Umbilical cord (tissue), 2 donors: ENCODE data around the gene PIGP. TPM values are rescaled to one million over a fixed set of nuclear protein-coding genes. Genes with fewer than 3 reads are reported as not detected.
A peak's percentile ranks its signal among the peaks of the same experiment; 100 is the strongest.
"Not testable (repeated sequence)": the region's sequence is repeated elsewhere in the genome, so short reads cannot be mapped to it uniquely, and the experiment has no call there.

ENCODE experiments used
- DNase-seq: peaks from one replicate; pipeline ENCODE4 v3.0.0-alpha.2; 2015; ENCODE audit warnings: low spot score
- total RNA-seq: library from RNA; depleted of rRNA; stranded (reverse); fragments of >200 nt; gene quantifications from one replicate; pipeline ENCODE4 v1.2.3, GENCODE V29; 2014; ENCODE audit warnings: low replicate concordance; ENCODE audit not compliant: insufficient read depth

Gene PIGP
- total RNA-seq, 1 donor from 2014 or later = 30.3 TPM

DNA sequence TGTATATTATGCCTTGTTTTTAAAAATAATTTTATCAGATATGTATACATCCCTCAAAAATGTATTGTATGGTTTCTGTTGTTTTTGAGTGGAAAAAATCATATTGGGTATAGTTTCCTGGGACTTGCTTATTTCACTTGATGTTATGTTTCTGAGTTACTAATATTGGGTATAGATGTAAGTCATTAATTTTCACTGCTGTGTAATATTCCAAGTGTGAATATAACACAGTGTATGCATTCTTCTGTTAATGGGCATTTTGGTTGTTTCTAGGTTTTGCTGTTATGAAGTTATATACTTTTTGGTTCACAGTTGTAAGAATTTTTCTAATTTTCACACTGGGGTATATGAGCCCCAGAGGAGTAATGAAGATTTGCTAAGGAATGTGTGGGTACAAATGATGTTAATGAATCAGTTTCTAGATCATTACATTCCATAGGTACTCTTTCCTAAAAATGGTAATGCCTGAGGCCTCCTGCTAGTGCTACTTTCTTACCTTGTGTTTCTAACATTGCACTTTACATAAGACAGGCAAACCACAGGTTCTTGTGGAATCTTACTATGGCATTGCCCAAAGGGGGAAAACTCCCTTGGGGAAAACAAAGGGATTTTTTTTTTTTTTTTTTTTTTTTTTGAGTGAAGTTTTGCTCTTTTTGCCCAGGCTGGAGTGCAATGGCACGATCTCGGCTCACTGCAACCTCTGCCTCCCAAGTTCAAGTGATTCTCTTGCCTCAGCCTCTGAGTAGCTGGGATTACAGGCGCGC is 3.4 kb upstream of the PIGP start:
- no peak for DNase-seq

- DNase-seq = no peak
These were observed 2.4 kb upstream of the PIGP start for GRCh38 chr21:37075214-37075770.

DNA sequence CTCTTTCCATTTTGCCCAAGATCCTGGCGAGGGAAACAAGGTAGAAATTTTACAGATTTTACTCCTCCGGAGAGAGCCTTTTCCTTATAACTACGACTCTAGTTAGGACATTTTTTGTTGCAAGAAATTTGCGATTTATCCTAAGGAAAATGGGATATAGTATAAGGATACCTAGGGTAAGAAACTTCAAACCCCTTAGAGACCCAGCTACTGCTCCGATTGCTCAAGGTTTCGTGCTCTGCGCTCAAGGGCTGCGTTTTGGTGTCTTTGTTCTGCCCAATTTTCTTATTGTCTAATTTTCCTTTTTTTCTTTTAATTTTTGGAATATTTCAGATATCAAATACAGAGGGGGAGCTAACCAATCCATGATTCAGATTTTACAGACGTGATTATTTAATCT is 1.7 kb upstream of the PIGP start:
- no peak for DNase-seq

- DNase-seq = no peak
These were observed 1.3 kb upstream of the PIGP start for GRCh38 chr21:37074197-37074510.

DNA sequence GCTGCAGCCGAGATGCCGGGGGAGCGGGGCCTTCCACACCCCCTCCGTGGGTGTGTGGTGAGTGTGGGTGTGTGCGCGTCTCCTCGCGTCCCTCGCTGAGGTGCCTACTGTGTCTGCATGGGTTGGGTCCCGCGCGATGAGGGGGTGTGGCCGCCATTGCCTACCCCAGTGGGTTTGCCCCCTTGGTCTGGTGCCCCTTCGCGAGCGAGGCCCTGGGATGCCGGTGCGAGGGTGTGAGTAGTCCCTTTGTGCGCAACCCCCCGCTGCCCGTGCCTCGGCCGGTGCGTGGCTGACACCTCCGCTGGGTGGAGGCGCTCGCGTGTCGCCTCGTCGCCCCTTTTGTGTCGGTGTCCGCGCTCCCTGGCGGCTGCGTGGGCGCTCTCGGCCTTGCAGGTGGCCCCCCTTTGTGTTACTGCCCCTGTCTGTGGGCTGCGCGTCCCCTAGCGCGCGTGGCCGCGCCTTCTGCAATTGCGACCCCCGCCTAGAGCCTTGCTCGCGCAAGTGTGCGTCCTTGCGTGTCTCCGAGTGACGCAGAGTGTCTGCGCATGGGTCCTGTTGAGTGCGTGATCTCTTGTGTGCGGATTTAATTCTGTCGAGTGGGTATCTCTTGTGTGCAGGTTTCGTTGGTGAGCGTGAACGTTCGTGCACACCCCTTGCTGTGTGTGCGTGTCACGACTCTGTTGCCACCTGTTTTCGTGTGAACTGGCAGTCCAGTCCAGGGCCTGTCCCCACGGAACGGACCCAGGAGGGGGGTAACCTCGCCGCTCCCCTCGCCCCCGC is 736 bp upstream of the PIGP start:
- DNase-seq = peak; percentile 56

- DNase-seq = no peak
These were observed 440 bp downstream of the PIGP start for GRCh38 chr21:37072274-37072987.

DNA sequence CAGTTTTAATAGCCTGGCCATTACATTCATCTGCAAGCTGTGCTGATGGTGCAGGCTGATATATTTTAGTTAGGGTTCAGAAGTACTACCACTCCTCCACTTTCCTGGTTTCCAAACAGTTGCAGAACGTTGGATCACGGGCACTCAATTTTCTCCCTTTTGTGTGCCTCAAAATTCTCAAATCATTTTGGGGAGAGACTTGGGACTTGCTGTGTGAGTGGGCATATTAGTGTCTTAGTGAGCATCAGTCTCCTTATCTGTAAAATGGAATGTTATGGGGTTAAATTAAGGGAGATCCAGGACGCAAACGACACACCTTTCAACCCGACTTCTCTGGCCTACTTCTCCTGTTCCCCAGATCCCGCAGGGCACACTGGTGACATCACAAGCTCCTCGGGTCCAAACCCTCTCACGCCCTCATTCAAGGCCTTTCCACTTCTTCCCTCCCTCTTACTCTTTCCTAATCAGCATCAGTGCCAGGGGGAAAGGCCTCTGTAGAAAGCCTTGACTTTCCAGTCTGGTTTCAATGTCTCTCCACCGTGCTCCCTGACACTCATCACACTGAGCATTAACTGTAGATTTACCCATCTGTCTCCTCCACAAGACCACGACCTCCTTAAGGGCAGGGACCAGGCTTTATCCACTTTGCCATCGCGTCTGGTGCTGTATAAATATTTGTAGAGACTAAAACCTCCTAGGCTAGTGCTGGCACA is 1.2 kb downstream of the PIGP start:
- DNase-seq = peak; percentile 80

GRCh38 chr21:37065561-37066177 is 7.2 kb downstream of the PIGP start:
- DNase-seq = no peak

GRCh38 chr21:37064841-37065240 is 8.0 kb downstream of the PIGP start:
- no peak for DNase-seq

- no peak for DNase-seq
These were observed 9.4 kb downstream of the PIGP start for GRCh38 chr21:37063433-37063832.

DNA sequence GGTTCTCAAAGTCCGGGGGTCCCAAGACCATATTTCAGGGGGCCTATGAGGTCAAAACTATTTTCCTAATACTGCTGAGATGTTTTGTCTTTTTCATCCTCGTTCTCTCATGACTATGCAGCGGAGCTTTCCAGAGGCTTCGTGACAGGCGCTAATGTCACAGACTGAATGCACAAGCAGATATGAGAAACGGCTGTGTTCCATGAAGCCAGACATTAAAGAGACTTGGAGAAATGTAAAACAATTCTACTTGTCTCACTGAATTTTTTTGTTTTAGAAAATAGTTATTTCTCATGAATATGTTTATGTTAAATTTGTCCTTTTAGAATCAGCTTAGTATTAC is 10.3 kb downstream of the PIGP start:
- DNase-seq = no peak

DNA sequence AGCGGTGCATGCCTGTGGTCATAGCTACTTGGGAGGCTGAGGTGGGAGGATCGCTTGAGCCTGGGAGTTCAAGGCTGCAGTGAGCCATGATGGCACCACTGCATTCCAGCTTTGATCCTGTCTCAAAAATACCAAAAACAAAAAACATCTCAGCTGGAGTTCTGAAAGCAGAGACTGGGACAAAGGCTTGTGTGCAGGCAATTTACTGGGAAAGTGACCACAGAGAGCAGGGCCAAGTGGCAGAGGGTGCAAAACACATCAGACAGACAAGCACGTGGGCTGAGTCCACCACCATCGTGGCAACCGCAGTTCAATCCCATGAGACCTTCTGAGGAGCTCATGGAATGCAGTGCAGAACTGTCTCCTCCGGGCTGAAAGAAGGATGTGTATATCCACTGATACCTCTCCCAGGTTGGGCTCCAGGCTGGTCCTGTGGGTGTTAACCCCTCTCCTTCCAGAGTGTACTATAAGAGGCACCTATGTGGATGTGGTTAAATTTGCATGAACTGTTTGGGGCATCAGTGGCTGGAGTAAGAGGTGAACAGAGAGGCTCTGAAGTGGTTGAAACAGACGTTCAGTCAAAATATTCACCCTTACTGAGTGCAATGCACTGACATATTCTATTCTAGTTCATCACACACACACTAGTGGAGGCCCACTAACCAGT is 10.8 kb downstream of the PIGP start:
- DNase-seq = no peak

DNA sequence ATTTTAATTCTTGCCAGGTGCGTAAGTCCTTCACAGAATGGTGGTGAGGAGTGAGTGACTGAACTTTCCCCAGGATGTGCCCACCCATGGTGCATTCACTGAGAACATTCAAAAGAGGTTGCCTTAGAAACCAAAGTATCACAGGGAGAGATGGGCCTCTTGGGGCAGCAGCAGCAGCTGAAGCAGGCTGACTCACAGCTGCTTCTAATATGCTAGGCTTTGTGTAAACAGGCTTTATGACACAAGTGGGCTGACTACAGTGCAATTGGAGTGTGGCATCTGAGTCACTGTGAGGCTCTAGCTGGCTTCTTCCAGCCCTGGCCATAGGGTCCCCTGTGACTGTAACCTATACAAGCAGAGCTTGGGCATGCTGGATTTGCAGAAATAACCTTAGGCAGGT is 12.6 kb downstream of the PIGP start:
- peak; percentile 94 for DNase-seq

- no peak for DNase-seq
These were observed 13.7 kb downstream of the PIGP start for GRCh38 chr21:37059181-37059580.

- no peak for DNase-seq
These were observed 14.6 kb downstream of the PIGP start for GRCh38 chr21:37058261-37058660.

DNA sequence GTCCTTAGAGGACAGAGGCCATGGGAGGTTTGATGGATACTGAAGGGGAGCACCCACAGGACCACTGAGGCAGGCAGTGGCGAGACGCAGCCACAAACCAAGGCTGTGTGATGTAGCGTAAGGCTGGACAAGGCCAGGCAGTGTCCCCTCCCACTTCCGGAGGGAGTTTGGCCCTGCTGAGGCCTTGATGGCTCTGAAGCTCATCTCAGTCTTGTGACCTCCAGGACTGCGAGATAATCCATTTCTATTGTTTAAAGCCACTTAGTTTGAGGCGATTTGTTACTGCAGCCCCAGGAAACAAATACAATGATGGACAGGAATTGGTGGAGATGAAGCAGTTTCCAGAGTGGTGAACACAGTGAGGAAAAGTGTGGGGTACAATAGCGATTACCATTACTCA is 15.3 kb downstream of the PIGP start:
- no peak for DNase-seq

DNA sequence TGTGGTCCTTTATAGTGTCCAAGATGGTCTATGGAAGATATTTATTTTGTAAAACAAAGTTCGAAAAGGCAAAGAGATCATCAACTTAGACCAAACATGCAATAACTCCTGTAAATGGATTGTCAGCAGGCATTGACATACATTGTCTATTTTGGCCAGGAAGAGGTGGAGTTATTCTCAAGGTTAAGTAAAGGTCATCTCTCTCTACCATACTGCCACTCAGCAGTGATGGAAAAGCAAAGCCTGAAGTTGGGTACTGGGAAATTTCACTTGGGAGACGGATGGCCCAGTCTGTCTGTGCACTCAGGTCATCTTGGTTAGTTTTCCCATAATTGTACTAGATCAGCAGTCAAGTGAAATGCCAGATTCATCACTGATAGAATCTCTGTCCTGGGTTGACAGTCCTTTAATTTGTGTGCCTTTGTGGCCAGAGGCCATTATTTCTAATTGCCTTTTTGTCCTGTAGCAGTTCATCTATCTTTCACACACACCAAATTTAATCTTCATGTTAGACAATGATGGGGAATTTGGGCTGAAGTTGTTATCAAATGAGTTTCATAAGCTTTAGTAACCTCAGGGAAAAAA is 17.5 kb downstream of the PIGP start:
- no peak for DNase-seq

GRCh38 chr21:37049741-37050140 is 23.1 kb downstream of the PIGP start:
- not testable (repeated sequence) for DNase-seq

DNA sequence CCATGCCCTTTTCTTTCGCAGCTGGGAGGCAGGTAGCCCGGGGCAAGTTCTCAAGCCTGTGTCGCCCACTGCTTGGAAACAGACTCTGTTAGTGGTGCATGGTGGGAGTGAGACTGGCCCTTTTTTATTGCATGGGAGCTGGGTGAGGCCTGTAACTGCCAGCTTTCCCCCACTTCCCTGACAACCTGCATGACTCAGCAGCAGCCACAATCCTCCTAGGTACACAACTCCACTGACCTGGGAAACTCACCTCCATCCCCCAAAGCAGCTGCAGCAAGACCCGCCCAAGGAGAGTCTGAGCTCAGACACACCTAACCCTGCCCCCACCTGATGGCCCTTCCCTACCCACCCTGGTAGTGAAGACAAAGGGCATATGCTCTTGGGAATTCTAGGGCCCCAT is 25.8 kb downstream of the PIGP start:
- no peak for DNase-seq

DNA sequence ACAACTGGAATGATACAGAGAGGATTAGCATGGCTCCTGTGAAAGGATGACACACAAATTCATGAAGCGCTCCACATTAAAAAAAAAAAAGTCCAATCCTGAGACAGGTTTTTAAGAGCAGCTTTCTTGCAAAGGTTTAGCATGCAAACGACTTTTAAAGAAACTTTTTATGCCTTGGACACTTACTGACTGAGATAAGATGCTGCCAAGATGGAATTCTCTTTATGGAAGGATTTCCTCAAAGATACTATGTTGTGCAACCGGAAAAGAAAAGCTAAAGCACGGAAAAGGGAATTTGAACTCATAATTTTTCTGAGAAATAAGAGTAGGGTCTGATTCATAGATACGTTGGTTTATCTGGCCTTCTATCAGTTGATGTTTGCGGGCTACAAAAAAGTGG is 27.3 kb downstream of the PIGP start:
- peak; percentile 88 for DNase-seq
